ENCODE data around the gene NPC1L1. TPM values are rescaled to one million over a fixed set of nuclear protein-coding genes. Genes with fewer than 3 reads are reported as not detected.

NPC1L1 gene
- total and polyA plus RNA-seq, 2 of the 13 experiments (the other 11 are each of a cell fraction or from before 2014, with no cell fraction given): 4.8 to 14.5 TPM

GRCh38 chr7:44580945-44581878 lies 40.1 kb upstream of the NPC1L1 start (continued):
- peak; percentile 14 for TF ChIP-seq RBM22 (optimal IDR thresholded peaks at IDR 0.05; ENCODE audit: low read length)
- TF ChIP-seq DR1 (CRISPR knock-in tag; IDR thresholded peaks at IDR 0.05): no peak
- 0 out of 2 replicates have a peak, but pooled peaks have one; percentile 19 for TF ChIP-seq ZNF749 (CRISPR knock-in tag; IDR thresholded peaks at IDR 0.05; ENCODE audit: borderline replicate concordance)
- TF ChIP-seq SIX1 (CRISPR knock-in tag; IDR thresholded peaks at IDR 0.05; ENCODE audit: borderline replicate concordance): peak; percentile 25; the same call in 1 of the 2 replicates
- TF ChIP-seq ZMYM2 (CRISPR knock-in tag; IDR thresholded peaks at IDR 0.05): 0 out of 2 replicates have a peak, but pooled peaks have one; percentile 9
- no peak for TF ChIP-seq ZNF446 (CRISPR knock-in tag; IDR thresholded peaks at IDR 0.05)
- TF ChIP-seq FOXP4 (CRISPR knock-in tag; IDR thresholded peaks at IDR 0.05): no peak
- TF ChIP-seq NAIF1 (CRISPR knock-in tag; IDR thresholded peaks at IDR 0.05; ENCODE audit: borderline replicate concordance): no peak
- no peak for TF ChIP-seq ZBED4 (CRISPR knock-in tag; IDR thresholded peaks at IDR 0.05; ENCODE audit: borderline replicate concordance)
- no peak for TF ChIP-seq ZNF597 (CRISPR knock-in tag; IDR thresholded peaks at IDR 0.05)
- TF ChIP-seq HMGA1 (CRISPR knock-in tag; conservative IDR thresholded peaks at IDR 0.05): no peak
- 0 out of 2 replicates have a peak, but pooled peaks have one; percentile 51 for TF ChIP-seq GLI4 (CRISPR knock-in tag; IDR thresholded peaks at IDR 0.05; ENCODE audit: borderline replicate concordance)
- TF ChIP-seq REL (CRISPR knock-in tag; conservative IDR thresholded peaks at IDR 0.05): 0 out of 2 replicates have a peak, but pooled peaks have one; percentile 73
- TF ChIP-seq ZNF800 (CRISPR knock-in tag; IDR thresholded peaks at IDR 0.05): no peak
- TF ChIP-seq CREBL2 (CRISPR knock-in tag; IDR thresholded peaks at IDR 0.05; ENCODE audit: borderline replicate concordance): no peak
- peak; percentile 62; the same call in 1 of the 2 replicates for TF ChIP-seq ZFP90 (CRISPR knock-in tag; IDR thresholded peaks at IDR 0.05; ENCODE audit: borderline replicate concordance)
- TF ChIP-seq ZSCAN25 (CRISPR knock-in tag; IDR thresholded peaks at IDR 0.05): peak; percentile 9; the same call in 1 of the 2 replicates
- TF ChIP-seq ZFP37 (CRISPR knock-in tag; IDR thresholded peaks at IDR 0.05; ENCODE audit: borderline replicate concordance): no peak

Data from HepG2 (cell line).